Hematopoietic multipotent progenitor cell treated with erythropoietin and hydrocortisone succinate and interleukin-3 and kit ligand, for 15 days (in vitro differentiated cells): ENCODE results near the gene PDCD2L.
"Not testable (repeated sequence)": the region's sequence is repeated elsewhere in the genome, so short reads cannot be mapped to it uniquely, and the experiment has no call there.

Experiments used
- DNase-seq: peaks from one replicate; pipeline ENCODE4 v3.0.0-alpha.2; 2015; ENCODE audit warnings: low spot score

The PDCD2L gene

DNA sequence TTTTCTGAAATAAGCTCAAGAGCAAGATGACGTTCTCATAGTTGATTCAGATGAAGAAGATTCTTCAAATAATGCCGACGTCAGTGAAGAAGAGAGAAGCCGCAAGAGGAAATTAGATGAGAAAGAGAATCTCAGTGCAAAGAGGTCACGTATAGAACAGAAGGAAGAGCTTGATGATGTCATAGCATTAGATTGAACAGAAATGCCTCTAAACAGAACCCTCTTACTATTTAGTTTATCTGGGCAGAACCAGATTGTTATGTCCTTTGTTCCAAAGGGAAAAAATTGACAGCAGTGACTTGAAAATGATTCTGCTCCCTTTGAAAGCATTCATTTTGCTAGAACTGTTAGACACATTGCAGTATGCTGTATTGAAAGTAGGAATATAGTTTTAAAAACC, 64.8 kb downstream of the PDCD2L start:
- not testable (repeated sequence) for DNase-seq

DNA sequence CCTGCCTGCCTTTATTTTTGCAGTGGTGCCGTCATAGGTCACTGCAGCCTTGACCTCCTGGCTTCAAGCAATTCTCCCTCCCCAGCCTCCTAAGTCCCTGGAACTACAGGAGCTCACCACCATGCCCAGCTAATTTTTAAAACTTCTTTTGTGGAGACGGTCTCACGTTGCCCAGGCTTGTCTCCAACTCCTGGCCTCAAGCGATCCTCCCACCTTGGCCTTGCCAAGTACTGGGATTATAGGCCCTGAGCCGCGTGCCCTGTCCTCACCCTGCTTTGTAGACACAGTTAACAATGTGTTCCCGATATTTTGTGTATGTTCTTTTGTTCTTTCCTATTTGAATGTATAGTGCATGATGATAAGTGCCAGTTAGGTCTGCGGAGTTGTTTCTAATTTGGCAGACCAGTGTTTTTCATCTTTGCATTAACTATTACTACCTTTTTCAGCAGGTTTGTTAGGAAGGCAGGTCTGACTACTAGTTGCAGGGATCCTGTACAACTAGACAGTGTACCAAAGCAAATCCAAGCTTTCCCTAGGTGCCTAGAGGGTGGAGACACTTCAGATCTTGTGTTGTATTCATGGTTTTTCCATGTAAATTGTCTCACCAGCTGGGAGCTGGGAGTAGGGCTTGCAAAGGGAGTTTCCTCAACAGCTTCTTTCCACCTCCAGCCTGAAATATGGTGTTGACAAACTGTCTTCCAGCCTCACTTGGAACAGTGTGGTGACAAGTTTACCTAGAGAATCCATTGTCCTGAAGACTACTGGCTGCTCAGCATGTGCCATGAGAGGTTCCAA, 67.9 kb downstream of the PDCD2L start:
- DNase-seq = no peak

DNA sequence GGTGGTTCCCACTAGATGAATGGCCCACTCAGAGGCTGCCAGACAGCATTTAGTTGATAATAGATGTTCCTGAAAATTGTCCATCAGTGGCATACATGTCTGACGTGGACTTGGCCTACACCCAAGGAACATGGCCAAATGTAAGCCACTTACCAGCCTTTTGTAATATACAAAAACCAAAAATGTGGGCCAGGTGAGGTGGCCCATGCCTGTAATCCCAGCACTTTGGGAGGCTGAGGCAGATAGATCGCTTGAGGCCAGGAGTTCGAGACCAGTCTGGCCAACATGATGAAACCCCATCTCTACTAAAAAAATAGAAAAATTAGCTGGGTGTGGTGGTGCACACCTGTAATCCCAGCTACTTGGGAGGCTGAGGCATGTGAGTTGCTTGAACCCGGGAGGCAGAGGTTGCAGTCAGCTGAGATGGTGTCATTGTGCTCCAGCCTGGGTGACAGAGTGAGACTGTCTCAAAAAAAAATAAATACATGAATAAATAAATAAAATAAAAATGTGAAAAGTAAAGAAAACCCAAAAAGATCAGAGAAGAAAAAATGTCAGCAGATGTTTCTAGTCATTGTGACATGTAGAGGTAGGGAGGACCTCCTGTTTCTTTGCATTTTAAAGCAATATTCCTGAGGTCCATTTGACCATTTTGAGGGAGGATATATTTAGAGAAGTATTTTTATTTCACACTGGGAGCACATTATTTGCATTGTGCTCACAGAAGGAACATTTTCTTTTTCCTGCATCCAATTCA, 70.2 kb downstream of the PDCD2L start:
- DNase-seq = no peak

DNA sequence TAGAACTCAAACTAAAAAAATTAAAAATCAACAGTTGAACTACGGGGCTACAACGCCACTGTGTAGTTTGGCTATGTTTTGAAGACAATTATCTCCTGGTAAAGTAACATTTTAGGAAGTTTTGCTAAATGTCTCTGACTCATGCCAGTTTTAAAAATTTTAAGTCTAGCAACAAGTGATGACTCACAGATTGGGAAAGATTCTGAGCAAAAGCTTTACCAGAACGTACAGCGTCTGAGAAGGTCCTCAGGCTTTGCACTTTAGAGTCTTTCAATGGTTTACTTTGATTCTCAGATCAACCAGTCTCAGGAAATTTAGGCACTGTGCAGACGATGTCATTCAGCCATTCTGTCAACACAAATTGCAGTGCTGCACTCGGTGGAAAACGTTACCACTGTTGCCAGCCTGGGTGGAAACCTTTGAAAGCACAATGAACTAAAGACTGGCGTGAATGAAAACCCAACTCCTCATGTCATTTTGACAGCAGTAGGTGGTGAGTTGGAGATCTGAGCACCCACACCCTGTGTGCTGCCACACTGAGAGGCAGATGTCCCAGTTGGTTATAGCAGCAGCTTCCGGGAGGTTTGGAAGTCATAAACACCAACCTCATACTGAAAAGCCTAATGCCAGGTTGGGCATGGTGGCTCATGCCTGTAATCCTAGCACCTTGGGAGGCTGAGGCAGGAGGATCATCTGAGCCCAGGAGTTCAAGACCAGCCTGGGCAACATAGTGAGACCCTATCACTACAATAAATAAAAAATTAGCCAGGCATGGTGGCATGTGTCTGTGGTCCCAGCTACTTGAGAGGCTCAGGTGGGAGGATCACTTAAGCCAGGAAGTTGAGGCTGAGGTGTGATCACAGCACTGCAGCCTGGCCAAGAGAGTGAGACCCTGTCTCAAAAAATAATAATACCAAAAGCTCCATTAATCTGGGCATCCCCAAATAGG, 71.1 kb downstream of the PDCD2L start:
- DNase-seq = no peak
